Frontal cortex (tissue), 4 donors: ENCODE results near the gene CHN2. TPM values are rescaled to one million over a fixed set of nuclear protein-coding genes. Genes with fewer than 3 reads are reported as not detected.

ENCODE experiments used
- DNase-seq, 2 donors: peaks; one replicate each; pipeline ENCODE4 v3.0.0; 2012; ENCODE audit warnings: low spot score in 2 of 2
- FAIRE-seq: peaks from 2 replicates; lab custom pipeline; 2012; peaks lifted over from hg19 to GRCh38; lab: Jason Lieb, UNC
- total RNA-seq: library from RNA; depleted of rRNA; stranded (reverse); fragments of >200 nt; gene quantifications from one replicate; pipeline ENCODE4 v1.2.3, GENCODE V29; 2014
- donor health status: control.
- donor health status: control.
- donor health status: control.

The CHN2 gene
- total RNA-seq, 1 donor from 2014 or later: 96.6 TPM

- FAIRE-seq: no peak
- DNase-seq: no peak
Measured at GRCh38 chr7:29444267-29444666, 249.7 kb downstream of the CHN2 start.

- DNase-seq: no peak
- FAIRE-seq: no peak
Measured at GRCh38 chr7:29445736-29446135, 251.2 kb downstream of the CHN2 start.

- no peak for FAIRE-seq
- DNase-seq: no peak
Measured at GRCh38 chr7:29447828-29448227, 253.3 kb downstream of the CHN2 start.

GRCh38 chr7:29449569-29450260, 255.1 kb downstream of the CHN2 start:
- no peak for DNase-seq
- no peak for FAIRE-seq

- no peak for DNase-seq
- no peak for FAIRE-seq
Measured at GRCh38 chr7:29453021-29453420, 258.4 kb downstream of the CHN2 start.

GRCh38 chr7:29454464-29454863, 259.9 kb downstream of the CHN2 start:
- FAIRE-seq: no peak
- no peak for DNase-seq

GRCh38 chr7:29454899-29455451, 260.4 kb downstream of the CHN2 start:
- FAIRE-seq: no peak

GRCh38 chr7:29457141-29457561, 262.6 kb downstream of the CHN2 start:
- DNase-seq (no peak), FAIRE-seq (no peak)

More at GRCh38 chr7:29454899-29455451, 260.4 kb downstream of the CHN2 start:
- no peak for DNase-seq

- no peak for FAIRE-seq
Measured at GRCh38 chr7:29457565-29458011, 263.0 kb downstream of the CHN2 start.

GRCh38 chr7:29458933-29459332, 264.4 kb downstream of the CHN2 start:
- no peak for FAIRE-seq
- DNase-seq: no peak

More at GRCh38 chr7:29457565-29458011, 263.0 kb downstream of the CHN2 start:
- peak in 1 of 2 donors; percentile 23 for DNase-seq

- DNase-seq: no peak
- no peak for FAIRE-seq
Measured at GRCh38 chr7:29459589-29459988, 265.0 kb downstream of the CHN2 start.

GRCh38 chr7:29461996-29462395, 267.4 kb downstream of the CHN2 start:
- FAIRE-seq: no peak

GRCh38 chr7:29463504-29464158, 269.1 kb downstream of the CHN2 start:
- no peak for FAIRE-seq
- no peak for DNase-seq

More at GRCh38 chr7:29461996-29462395, 267.4 kb downstream of the CHN2 start:
- no peak for DNase-seq

- FAIRE-seq (no peak), DNase-seq (no peak)
Measured at GRCh38 chr7:29464753-29465152, 270.2 kb downstream of the CHN2 start.

GRCh38 chr7:29467193-29467926, 272.8 kb downstream of the CHN2 start:
- no peak for DNase-seq
- FAIRE-seq: no peak

- DNase-seq: no peak
- FAIRE-seq: no peak
Measured at GRCh38 chr7:29468196-29468595, 273.6 kb downstream of the CHN2 start.

- DNase-seq (no peak), FAIRE-seq (no peak)
Measured at GRCh38 chr7:29469281-29469680, 274.7 kb downstream of the CHN2 start.

- FAIRE-seq: no peak
- DNase-seq: no peak
Measured at GRCh38 chr7:29469976-29470557, 275.5 kb downstream of the CHN2 start.

- DNase-seq (no peak), FAIRE-seq (no peak)
Measured at GRCh38 chr7:29471444-29472138, 277.0 kb downstream of the CHN2 start.
